ENCODE data around the gene GHITM. TPM values are rescaled to one million over a fixed set of nuclear protein-coding genes. Genes with fewer than 3 reads are reported as not detected.
"Not testable (repeated sequence)": the region's sequence is repeated elsewhere in the genome, so short reads cannot be mapped to it uniquely, and the experiment has no call there.

The GHITM gene
- total RNA-seq, 1 experiment from 2014 or later, result 730 TPM

- DNase-seq (ENCODE audit: extremely low read depth, low read depth), result no peak
Measured at GRCh38 chr10:84147347-84147746, 8.0 kb downstream of the GHITM start.

GRCh38 chr10:84148006-84148597 lies 8.8 kb downstream of the GHITM start:
- peak; percentile 33 for DNase-seq (ENCODE audit: extremely low read depth, low read depth)

- DNase-seq (ENCODE audit: extremely low read depth, low read depth), result no peak
Measured at GRCh38 chr10:84149854-84150253, 10.5 kb downstream of the GHITM start.

- DNase-seq (ENCODE audit: extremely low read depth, low read depth), result no peak
Measured at GRCh38 chr10:84152769-84153168, 13.5 kb downstream of the GHITM start.

- no peak for DNase-seq (ENCODE audit: extremely low read depth, low read depth)
Measured at GRCh38 chr10:84155521-84155920, 16.2 kb downstream of the GHITM start.

GRCh38 chr10:84156009-84156408 lies 16.7 kb downstream of the GHITM start:
- DNase-seq (ENCODE audit: extremely low read depth, low read depth), result no peak

- DNase-seq (ENCODE audit: extremely low read depth, low read depth), result peak; percentile 41
Measured at GRCh38 chr10:84156768-84157167, 17.5 kb downstream of the GHITM start.

- DNase-seq (ENCODE audit: extremely low read depth, low read depth), result no peak
Measured at GRCh38 chr10:84158061-84158460, 18.8 kb downstream of the GHITM start.

- no peak for DNase-seq (ENCODE audit: extremely low read depth, low read depth)
Measured at GRCh38 chr10:84158550-84158949, 19.2 kb downstream of the GHITM start.

- DNase-seq (ENCODE audit: extremely low read depth, low read depth), result no peak
Measured at GRCh38 chr10:84159076-84159685, 19.9 kb downstream of the GHITM start.

- DNase-seq (ENCODE audit: extremely low read depth, low read depth), result no peak
Measured at GRCh38 chr10:84160663-84161362, 21.5 kb downstream of the GHITM start.

GRCh38 chr10:84163996-84164395 lies 24.7 kb downstream of the GHITM start:
- no peak for DNase-seq (ENCODE audit: extremely low read depth, low read depth)

GRCh38 chr10:84164442-84164841 lies 25.1 kb downstream of the GHITM start:
- DNase-seq (ENCODE audit: extremely low read depth, low read depth), result no peak

GRCh38 chr10:84166620-84167288 lies 27.4 kb downstream of the GHITM start:
- DNase-seq (ENCODE audit: extremely low read depth, low read depth), result no peak

GRCh38 chr10:84167289-84167653 lies 28.0 kb downstream of the GHITM start:
- not testable (repeated sequence) for DNase-seq (ENCODE audit: extremely low read depth, low read depth)

GRCh38 chr10:84168382-84168781 lies 29.1 kb downstream of the GHITM start:
- not testable (repeated sequence) for DNase-seq (ENCODE audit: extremely low read depth, low read depth)

GRCh38 chr10:84171237-84171636 lies 31.9 kb downstream of the GHITM start:
- not testable (repeated sequence) for DNase-seq (ENCODE audit: extremely low read depth, low read depth)

GRCh38 chr10:84171700-84172466 lies 32.6 kb downstream of the GHITM start:
- not testable (repeated sequence) for DNase-seq (ENCODE audit: extremely low read depth, low read depth)

GRCh38 chr10:84172467-84173356 lies 33.4 kb downstream of the GHITM start:
- DNase-seq (ENCODE audit: extremely low read depth, low read depth), result no peak

- DNase-seq (ENCODE audit: extremely low read depth, low read depth), result no peak
Measured at GRCh38 chr10:84173501-84173929, 34.2 kb downstream of the GHITM start, which contains the start of gene GPR15LG. TSS of gene GPR15LG (plus strand) at chr10:84173801. CDS start at chr10:84173852, 51 bp downstream.
